Naive thymus-derived CD4-positive, alpha-beta T cell (primary cell): ENCODE results near the gene ETV6. TPM values are rescaled to one million over a fixed set of nuclear protein-coding genes. Genes with fewer than 3 reads are reported as not detected.
A peak's percentile ranks its signal among the peaks of the same experiment; 100 is the strongest.

ENCODE experiments used
- ATAC-seq: fragments of 150-1000 bp; cut with Tn5 transposase; 2 replicates; pipeline ENCODE4 v1.10.0; 2021; ENCODE audit warnings: mild to moderate bottlenecking, moderate library complexity
- CTCF ChIA-PET: fragments of 350-600 bp; sonication (Branson Sonifier 250); formaldehyde crosslinking; loops from one replicate; lab custom pipeline; 2021; ENCODE audit warnings: antibody characterized with exemption; lab: Charles Lee
- POLR2A ChIA-PET: fragments of 350-600 bp; sonication (Branson Sonifier 250); formaldehyde crosslinking; loops from one replicate; lab custom pipeline; 2021; ENCODE audit warnings: antibody characterized with exemption, inconsistent platforms; lab: Charles Lee
- DNase-seq, 9 donors: peaks; one replicate each; pipeline versions ENCODE4 v3.0.0 to v3.0.0-alpha.2; 2020 to 2022; ENCODE audit warnings: mixed read lengths in 1 of 9
- H3K27ac ChIP-seq: one replicate; pipeline ENCODE4 v1.7.0; 2013; ENCODE audit warnings: mild to moderate bottlenecking, low read depth, low read length, moderate library complexity
- H3K27me3 ChIP-seq, 2 donors: one replicate each; pipeline ENCODE4 v1.7.0; 2013; ENCODE audit warnings: low read length in 2 of 2, mild to moderate bottlenecking in 2 of 2, moderate library complexity in 2 of 2; ENCODE audit not compliant: control insufficient read depth in 2 of 2, insufficient read depth in 2 of 2
- H3K36me3 ChIP-seq, 3 experiments: 1 replicate in 2 of 3; 2 replicates in 1 of 3; pipeline ENCODE4 v1.7.0; 2013; ENCODE audit warnings: low read length in 3 of 3, mild to moderate bottlenecking in 3 of 3, moderate library complexity in 1 of 3; ENCODE audit not compliant: insufficient read depth in 3 of 3, control insufficient read depth in 2 of 3
- H3K4me1 ChIP-seq, 2 donors: one replicate each; pipeline ENCODE4 v1.7.0; 2013; ENCODE audit warnings: low read length in 2 of 2, mild to moderate bottlenecking in 2 of 2, moderate library complexity in 1 of 2; ENCODE audit not compliant: control insufficient read depth in 2 of 2, insufficient read depth in 2 of 2
- H3K4me3 ChIP-seq: 2 replicates; pipeline ENCODE4 v1.7.0; 2013; ENCODE audit warnings: mild to moderate bottlenecking, low read length
- H3K9me3 ChIP-seq, 3 experiments: 1 replicate in 2 of 3; 2 replicates in 1 of 3; pipeline ENCODE4 v1.7.0; 2013; ENCODE audit warnings: low read length in 3 of 3; ENCODE audit not compliant: control insufficient read depth in 2 of 3
- H3K27ac Mint-ChIP-seq, 9 donors: one replicate each; pipeline ENCODE4 v1.8.0; 2020 to 2022; ENCODE audit warnings: mixed read lengths in 9 of 9, mild to moderate bottlenecking in 8 of 9, moderate library complexity in 5 of 9, inconsistent platforms in 2 of 9
- H3K27me3 Mint-ChIP-seq, 5 donors: one replicate each; pipeline ENCODE4 v1.8.0; 2021 to 2022; ENCODE audit warnings: mixed read lengths in 5 of 5, mild to moderate bottlenecking in 1 of 5
- H3K36me3 Mint-ChIP-seq, 5 donors: one replicate each; pipeline ENCODE4 v1.8.0; 2020 to 2022; ENCODE audit warnings: mixed read lengths in 5 of 5, mild to moderate bottlenecking in 3 of 5, inconsistent platforms in 1 of 5
- H3K4me1 Mint-ChIP-seq, 7 donors: one replicate each; pipeline ENCODE4 v1.8.0; 2020 to 2022; ENCODE audit warnings: mixed read lengths in 7 of 7, mild to moderate bottlenecking in 3 of 7, inconsistent platforms in 1 of 7
- H3K4me3 Mint-ChIP-seq, 10 donors: one replicate each; pipeline ENCODE4 v1.8.0; 2020 to 2022; ENCODE audit warnings: mild to moderate bottlenecking in 10 of 10, mixed read lengths in 10 of 10, moderate library complexity in 6 of 10, inconsistent platforms in 2 of 10
- H3K9me3 Mint-ChIP-seq, 11 donors: one replicate each; pipeline ENCODE4 v1.8.0; 2020 to 2022; ENCODE audit warnings: mixed read lengths in 11 of 11, mild to moderate bottlenecking in 4 of 11, inconsistent platforms in 1 of 11, moderate library complexity in 1 of 11
- intact Hi-C, 2 donors: fragments of 100-400 bp; cut with micrococcal nuclease; formaldehyde crosslinking; loops; one replicate each; pipeline ENCODE4 v1.15.1; 2023
- polyA plus RNA-seq, 2 donors: library from polyadenylated mRNA; unstranded; fragments of 300-500 nt; fragmentation: Illumina TruSeq; gene quantifications; one replicate each; pipeline ENCODE4 v1.2.3, GENCODE V29; 2021
- total RNA-seq, 6 experiments: library from RNA in 5 of 6; stranded (reverse) in 5 of 6; gene quantifications; 1 replicate in 5 of 6; 2 replicates in 1 of 6; pipeline ENCODE4 v1.2.3 and lab custom pipeline; 2021 to 2026

ETV6 gene
- total and polyA plus RNA-seq, 7 experiments from 2014 or later: 2.2 to 70.3 (median 25.3) TPM

GRCh38 chr12:11778713-11779685 lies 129.5 kb downstream of the ETV6 start:
- Mint-ChIP-seq H3K4me1 (peaks cover 29 to 82% (median 33%) of the 10 kb centered on the region in 7 donors), H3K4me3 (peak overlapping the region in 1 of 10 donors; percentile 70), H3K36me3 (peaks cover 8 to 44% (median 17%) of the 10 kb centered on the region in 5 donors), H3K27me3 (no peaks in the 10 kb centered on the region), H3K27ac (peak overlapping the region in 1 of 9 donors; percentile 11), H3K9me3 (no peaks in the 10 kb centered on the region)
- H3K27ac ChIP-seq: no peak overlapping the region
- intact Hi-C loops: loop anchor here in 1 of 2 donors (2.0 kb wide), 1 partner anchor 14 kb away; no protein-coding TSS in a partner anchor
- no peak overlapping the region for H3K4me3 ChIP-seq
- ChIA-PET CTCF (no interaction called here), POLR2A (no interaction called here)
- H3K9me3 ChIP-seq: no peaks in the 10 kb centered on the region
- H3K36me3 ChIP-seq: no peaks in the 10 kb centered on the region
- no peak for ATAC-seq
- no peaks in the 10 kb centered on the region for H3K27me3 ChIP-seq
- no peak for DNase-seq
- no peaks in the 10 kb centered on the region for H3K4me1 ChIP-seq

- Histone ChIP-seq H3K27me3 (no peaks in the 10 kb centered on the region), H3K4me1 (no peaks in the 10 kb centered on the region), H3K27ac (no peak overlapping the region), H3K9me3 (no peaks in the 10 kb centered on the region), H3K4me3 (no peak overlapping the region), H3K36me3 (no peaks in the 10 kb centered on the region)
- no peak for ATAC-seq
- Mint-ChIP-seq H3K4me3 (no peak overlapping the region), H3K4me1 (peaks cover 28 to 81% (median 32%) of the 10 kb centered on the region in 7 donors), H3K27ac (no peak overlapping the region), H3K36me3 (peaks cover 8 to 37% (median 18%) of the 10 kb centered on the region in 5 donors), H3K27me3 (no peaks in the 10 kb centered on the region), H3K9me3 (no peaks in the 10 kb centered on the region)
- ChIA-PET POLR2A (interaction anchor here (0.7 kb wide), 1 partner anchor 739 kb away, joined by 3 read pairs; no protein-coding TSS in a partner anchor), CTCF (no interaction called here)
- intact Hi-C loops: no loop called here
- no peak for DNase-seq
Measured at GRCh38 chr12:11780521-11781101, 131.1 kb downstream of the ETV6 start.

GRCh38 chr12:11782914-11783420 lies 133.5 kb downstream of the ETV6 start:
- H3K4me3 Mint-ChIP-seq: no peak overlapping the region
- H3K27ac ChIP-seq: no peak overlapping the region
- POLR2A ChIA-PET: interaction anchor here (1.2 kb wide), 1 partner anchor 9 kb away, joined by 3 read pairs; no protein-coding TSS in a partner anchor
- H3K36me3 ChIP-seq: no peaks in the 10 kb centered on the region
- intact Hi-C loops: no loop called here
- peak overlapping the region in 5 of 9 donors; percentile 5 to 24 (median 8) for H3K27ac Mint-ChIP-seq
- H3K4me3 ChIP-seq: no peak overlapping the region
- peaks cover 31 to 71% (median 40%) of the 10 kb centered on the region in 7 donors for H3K4me1 Mint-ChIP-seq
- DNase-seq (no peak), ATAC-seq (no peak)
- peaks cover 8 to 25% (median 18%) of the 10 kb centered on the region in 5 donors for H3K36me3 Mint-ChIP-seq
- no peaks in the 10 kb centered on the region for H3K9me3 ChIP-seq
- no peaks in the 10 kb centered on the region for H3K4me1 ChIP-seq
- CTCF ChIA-PET: no interaction called here
- no peaks in the 10 kb centered on the region for H3K27me3 Mint-ChIP-seq
- H3K9me3 Mint-ChIP-seq: no peaks in the 10 kb centered on the region
- no peaks in the 10 kb centered on the region for H3K27me3 ChIP-seq

GRCh38 chr12:11785712-11786111 lies 136.2 kb downstream of the ETV6 start:
- DNase-seq (no peak), ATAC-seq (no peak)
- no peak overlapping the region for H3K4me3 Mint-ChIP-seq
- no peak overlapping the region for H3K27ac Mint-ChIP-seq
- H3K27me3 Mint-ChIP-seq: no peaks in the 10 kb centered on the region
- peaks cover 4 to 42% (median 21%) of the 10 kb centered on the region in 5 donors for H3K36me3 Mint-ChIP-seq
- no peaks in the 10 kb centered on the region for H3K9me3 Mint-ChIP-seq
- H3K4me1 ChIP-seq: no peaks in the 10 kb centered on the region
- H3K4me1 Mint-ChIP-seq: peaks cover 34 to 56% (median 53%) of the 10 kb centered on the region in 7 donors
- H3K36me3 ChIP-seq: no peaks in the 10 kb centered on the region
- ChIA-PET CTCF (no interaction called here), POLR2A (no interaction called here)
- no peaks in the 10 kb centered on the region for H3K27me3 ChIP-seq
- H3K4me3 ChIP-seq: no peak overlapping the region
- no peaks in the 10 kb centered on the region for H3K9me3 ChIP-seq
- intact Hi-C loops: no loop called here
- no peak overlapping the region for H3K27ac ChIP-seq

- Mint-ChIP-seq H3K27ac (no peak overlapping the region), H3K27me3 (no peaks in the 10 kb centered on the region)
Measured at GRCh38 chr12:11786638-11787365, 137.3 kb downstream of the ETV6 start.

GRCh38 chr12:11787437-11787836 lies 138.0 kb downstream of the ETV6 start:
- DNase-seq (no peak), ATAC-seq (no peak)
- H3K4me3 Mint-ChIP-seq: no peak overlapping the region
- peaks cover 34 to 53% (median 51%) of the 10 kb centered on the region in 7 donors for H3K4me1 Mint-ChIP-seq
- ChIA-PET POLR2A (no interaction called here), CTCF (no interaction called here)
- H3K4me1 ChIP-seq: no peaks in the 10 kb centered on the region
- no peak overlapping the region for H3K27ac Mint-ChIP-seq
- no peaks in the 10 kb centered on the region for H3K36me3 ChIP-seq
- no peaks in the 10 kb centered on the region for H3K27me3 Mint-ChIP-seq
- H3K9me3 ChIP-seq: no peaks in the 10 kb centered on the region
- no peaks in the 10 kb centered on the region for H3K27me3 ChIP-seq
- no peak overlapping the region for H3K27ac ChIP-seq
- intact Hi-C loops: no loop called here
- no peaks in the 10 kb centered on the region for H3K9me3 Mint-ChIP-seq
- H3K36me3 Mint-ChIP-seq: peaks cover 4 to 50% (median 35%) of the 10 kb centered on the region in 5 donors
- H3K4me3 ChIP-seq: no peak overlapping the region

More at GRCh38 chr12:11786638-11787365, 137.3 kb downstream of the ETV6 start:
- Mint-ChIP-seq H3K36me3 (peaks cover 4 to 46% (median 31%) of the 10 kb centered on the region in 5 donors), H3K4me1 (peaks cover 34 to 54% (median 49%) of the 10 kb centered on the region in 7 donors), H3K9me3 (no peaks in the 10 kb centered on the region), H3K4me3 (no peak overlapping the region)
- CTCF ChIA-PET: no interaction called here
- ATAC-seq: no peak
- intact Hi-C loops: no loop called here
- no peaks in the 10 kb centered on the region for H3K4me1 ChIP-seq
- H3K36me3 ChIP-seq: no peaks in the 10 kb centered on the region
- no peak for DNase-seq
- no peaks in the 10 kb centered on the region for H3K27me3 ChIP-seq
- no peak overlapping the region for H3K27ac ChIP-seq
- H3K9me3 ChIP-seq: no peaks in the 10 kb centered on the region
- no peak overlapping the region for H3K4me3 ChIP-seq
- POLR2A ChIA-PET: no interaction called here
